HepG2 (cell line): ENCODE data around the gene TXNDC11. TPM values are rescaled to one million over a fixed set of nuclear protein-coding genes. Genes with fewer than 3 reads are reported as not detected.

Experiments
- ADNP ChIP-seq: sonication (generic); formaldehyde crosslinking; IDR thresholded peaks from 2 replicates; pipeline ENCODE4 v1.4.0; 2020; ENCODE audit warnings: missing genetic modification reagents
- CEBPZ ChIP-seq: IDR thresholded peaks from 2 replicates; pipeline ENCODE4 v1.6.1; 2012; ENCODE audit warnings: low read length, improper control_type of control experiment
- DMTF1 ChIP-seq: sonication (generic); formaldehyde crosslinking; IDR thresholded peaks from 2 replicates; pipeline ENCODE4 v1.4.0; 2020; ENCODE audit warnings: mild to moderate bottlenecking, missing genetic modification reagents
- GABPB1 ChIP-seq: IDR thresholded peaks from 2 replicates; pipeline ENCODE4 v1.6.1; 2016; ENCODE audit warnings: mild to moderate bottlenecking, missing genetic modification reagents, moderate library complexity, missing compliant biosample characterization
- HBP1 ChIP-seq: IDR thresholded peaks from 2 replicates; pipeline ENCODE4 v1.6.1; 2016; ENCODE audit warnings: low read depth, control low read depth
- KLF11 ChIP-seq: IDR thresholded peaks from 2 replicates; pipeline ENCODE4 v1.6.1; 2016; ENCODE audit warnings: missing compliant biosample characterization
- ZBTB21 ChIP-seq: sonication (generic); formaldehyde crosslinking; IDR thresholded peaks from 2 replicates; pipeline ENCODE4 v1.4.0; 2020; ENCODE audit warnings: missing genetic modification reagents
- ZFAT ChIP-seq: sonication (generic); formaldehyde crosslinking; conservative IDR thresholded peaks from 2 replicates; pipeline ENCODE4 v1.8.1; 2023; ENCODE audit warnings: missing genetic modification reagents, inconsistent platforms
- ZFP90 ChIP-seq: sonication (generic); formaldehyde crosslinking; IDR thresholded peaks from 2 replicates; pipeline ENCODE4 v1.8.0; 2022; ENCODE audit warnings: missing genetic modification reagents, mild to moderate bottlenecking, inconsistent platforms, borderline replicate concordance
- ZNF367 ChIP-seq: sonication (generic); formaldehyde crosslinking; IDR thresholded peaks from 2 replicates; pipeline ENCODE4 v1.4.0; 2020; ENCODE audit warnings: missing genetic modification reagents, borderline replicate concordance
- ZXDC ChIP-seq: sonication (generic); formaldehyde crosslinking; IDR thresholded peaks from 2 replicates; pipeline ENCODE4 v1.5.0; 2020; ENCODE audit warnings: mild to moderate bottlenecking, missing genetic modification reagents
- polyA plus RNA-seq, 8 experiments: library from polyadenylated mRNA; depleted of rRNA in 3 of 8; stranded (reverse) in 7 of 8; unstranded in 1 of 8; fragments of >200 nt; fragmentation: Illumina TruSeq in 4 of 8; extraction: Trizol in 4 of 8; gene quantifications; 2 replicates each; pipeline versions ENCODE4 v1.2.1 to v1.2.3, GENCODE V29; 2011 to 2016; ENCODE audit warnings: low read depth in 4 of 8, missing spikeins in 1 of 8, mixed read lengths in 1 of 8; ENCODE audit not compliant: insufficient read depth in 1 of 8
- total RNA-seq, 5 experiments: library from RNA; depleted of rRNA; stranded (reverse); fragments of >200 nt; fragmentation: Illumina TruSeq; extraction: Trizol; gene quantifications; 2 replicates each; pipeline ENCODE4 v1.2.3, GENCODE V29; 2016; ENCODE audit warnings: low read depth in 1 of 5
- TF ChIP-seq, protein P1 (sequence below): sonication (generic); formaldehyde crosslinking; IDR thresholded peaks from 2 replicates; pipeline ENCODE4 v1.4.0; 2020; ENCODE audit warnings: missing genetic modification reagents

TXNDC11 gene
- total and polyA plus RNA-seq, 2 of the 13 experiments (the other 11 are each of a cell fraction or from before 2014, with no cell fraction given) = 74.9 to 123 TPM

GRCh38 chr16:11742536-11743307 lies at the start of gene TXNDC11 (continued):
- peak; percentile 35; the same call in 1 of the 2 replicates for TF ChIP-seq HBP1 (CRISPR knock-in tag)
- peak; percentile 75; the same call in 1 of the 2 replicates for TF ChIP-seq ZFP90 (CRISPR knock-in tag)
- TF ChIP-seq, protein P1, sequence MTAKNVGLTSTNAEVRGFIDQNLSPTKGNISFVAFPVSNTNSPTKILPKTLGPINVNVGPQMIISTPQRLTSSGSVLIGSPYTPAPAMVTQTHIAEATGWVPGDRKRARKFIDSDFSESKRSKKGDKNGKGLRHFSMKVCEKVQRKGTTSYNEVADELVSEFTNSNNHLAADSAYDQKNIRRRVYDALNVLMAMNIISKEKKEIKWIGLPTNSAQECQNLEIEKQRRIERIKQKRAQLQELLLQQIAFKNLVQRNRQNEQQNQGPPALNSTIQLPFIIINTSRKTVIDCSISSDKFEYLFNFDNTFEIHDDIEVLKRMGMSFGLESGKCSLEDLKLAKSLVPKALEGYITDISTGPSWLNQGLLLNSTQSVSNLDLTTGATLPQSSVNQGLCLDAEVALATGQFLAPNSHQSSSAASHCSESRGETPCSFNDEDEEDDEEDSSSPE = peak; percentile 81
- TF ChIP-seq ZBTB21 (CRISPR knock-in tag) = 0 out of 2 replicates have a peak, but pooled peaks have one; percentile 51
- TF ChIP-seq GABPB1 (CRISPR knock-in tag) = peak; percentile 81
- no peak for TF ChIP-seq ZFAT (CRISPR knock-in tag)
- no peak for TF ChIP-seq DMTF1 (CRISPR knock-in tag)
- TF ChIP-seq KLF11 (CRISPR knock-in tag) = peak; percentile 67; the same call in 1 of the 2 replicates
- no peak for TF ChIP-seq ADNP (CRISPR knock-in tag)
- peak; percentile 90 for TF ChIP-seq ZXDC (CRISPR knock-in tag)
- TF ChIP-seq ZNF367 (CRISPR knock-in tag) = peak; percentile 42; the same call in 1 of the 2 replicates
- no peak for TF ChIP-seq CEBPZ
